ENCODE measurements around the gene CDKAL1.

- TF ChIP-seq, protein P1, sequence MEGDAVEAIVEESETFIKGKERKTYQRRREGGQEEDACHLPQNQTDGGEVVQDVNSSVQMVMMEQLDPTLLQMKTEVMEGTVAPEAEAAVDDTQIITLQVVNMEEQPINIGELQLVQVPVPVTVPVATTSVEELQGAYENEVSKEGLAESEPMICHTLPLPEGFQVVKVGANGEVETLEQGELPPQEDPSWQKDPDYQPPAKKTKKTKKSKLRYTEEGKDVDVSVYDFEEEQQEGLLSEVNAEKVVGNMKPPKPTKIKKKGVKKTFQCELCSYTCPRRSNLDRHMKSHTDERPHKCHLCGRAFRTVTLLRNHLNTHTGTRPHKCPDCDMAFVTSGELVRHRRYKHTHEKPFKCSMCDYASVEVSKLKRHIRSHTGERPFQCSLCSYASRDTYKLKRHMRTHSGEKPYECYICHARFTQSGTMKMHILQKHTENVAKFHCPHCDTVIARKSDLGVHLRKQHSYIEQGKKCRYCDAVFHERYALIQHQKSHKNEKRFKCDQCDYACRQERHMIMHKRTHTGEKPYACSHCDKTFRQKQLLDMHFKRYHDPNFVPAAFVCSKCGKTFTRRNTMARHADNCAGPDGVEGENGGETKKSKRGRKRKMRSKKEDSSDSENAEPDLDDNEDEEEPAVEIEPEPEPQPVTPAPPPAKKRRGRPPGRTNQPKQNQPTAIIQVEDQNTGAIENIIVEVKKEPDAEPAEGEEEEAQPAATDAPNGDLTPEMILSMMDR (conservative IDR thresholded peaks at IDR 0.05; ENCODE audit: low read depth, low read length), result no peak
- no peak for TF ChIP-seq EZH2 (IDR thresholded peaks at IDR 0.05; ENCODE audit: low read length, unreplicated experiment)
Observed at GRCh38 chr6:20692023-20692422, 157.8 kb downstream of the CDKAL1 start.
